K562 (cell line): ENCODE results near the gene CCM2. TPM values are rescaled to one million over a fixed set of nuclear protein-coding genes. Genes with fewer than 3 reads are reported as not detected.
A peak's percentile ranks its signal among the peaks of the same experiment; 100 is the strongest.

Source experiments
- AFF1 ChIP-seq, 2 experiments: fragments of 450-650 bp; IDR thresholded peaks; 2 replicates each; pipeline ENCODE4 v1.6.1; 2018; ENCODE audit warnings: mild to moderate bottlenecking in 2 of 2, low read depth in 1 of 2; ENCODE audit not compliant: partially characterized antibody in 2 of 2
- BRD9 ChIP-seq: fragments of 450-650 bp; IDR thresholded peaks from 2 replicates; pipeline ENCODE4 v1.6.1; 2018; ENCODE audit warnings: low read depth; ENCODE audit not compliant: partially characterized antibody
- CHD4 ChIP-seq: fragments of 200-600 bp; sonication (generic); IDR thresholded peaks from 3 replicates; pipeline ENCODE4 v1.6.1; 2012; ENCODE audit warnings: low read depth, mild to moderate bottlenecking, mixed read lengths, low read length, inconsistent platforms; ENCODE audit not compliant: insufficient read depth, insufficient replicate concordance, poor library complexity, severe bottlenecking
- ETV1 ChIP-seq: fragments of 450-650 bp; conservative IDR thresholded peaks from 2 replicates; pipeline ENCODE4 v1.6.1; 2016; ENCODE audit warnings: missing genetic modification characterization, control low read depth, low read depth, missing compliant biosample characterization
- KLF6 ChIP-seq: fragments of 250-450 bp; sonication (Bioruptor Pico); IDR thresholded peaks from 2 replicates; pipeline ENCODE4 v1.4.0; 2020; ENCODE audit warnings: mild to moderate bottlenecking, moderate library complexity, borderline replicate concordance
- L3MBTL2 ChIP-seq: fragments of 450-650 bp; IDR thresholded peaks from 2 replicates; pipeline ENCODE4 v1.6.1; 2016; ENCODE audit warnings: mild to moderate bottlenecking, moderate library complexity
- NONO ChIP-seq, 2 experiments: fragments of 200-400 bp in 1 of 2; fragments of 450-650 bp in 1 of 2; formaldehyde crosslinking in 1 of 2; IDR thresholded peaks; 2 replicates each; pipeline ENCODE4 v1.6.1; 2017; ENCODE audit warnings: low read depth in 2 of 2, mild to moderate bottlenecking in 2 of 2, moderate library complexity in 2 of 2, low read length in 1 of 2
- PHF8 ChIP-seq: fragments of 200-600 bp; sonication (generic); IDR thresholded peaks from 2 replicates; pipeline ENCODE4 v1.6.1; 2012; ENCODE audit warnings: mixed run types, mild to moderate bottlenecking, inconsistent platforms, low read length, moderate library complexity, borderline replicate concordance
- RBM25 ChIP-seq: fragments of 200-400 bp; formaldehyde crosslinking; IDR thresholded peaks from 2 replicates; pipeline ENCODE4 v1.6.1; 2018; ENCODE audit warnings: low read length, low read depth, moderate library complexity; ENCODE audit not compliant: severe bottlenecking
- RBM39 ChIP-seq: fragments of 200-400 bp; formaldehyde crosslinking; optimal IDR thresholded peaks from 2 replicates; pipeline ENCODE3; 2018; ENCODE audit warnings: low read depth, low read length
- SIN3A ChIP-seq, 2 experiments: fragments of 150-350 bp in 1 of 2; IDR thresholded peaks; 2 replicates each; pipeline ENCODE4 v1.6.1; 2011 to 2016; ENCODE audit warnings: borderline replicate concordance in 2 of 2, low read depth in 2 of 2, low read length in 2 of 2, mild to moderate bottlenecking in 2 of 2, moderate library complexity in 2 of 2; ENCODE audit not compliant: control insufficient read depth in 1 of 2
- SLC30A9 ChIP-seq: fragments of 250-450 bp; sonication (Bioruptor Pico); IDR thresholded peaks from 2 replicates; pipeline ENCODE4 v1.8.0; 2022; ENCODE audit warnings: mild to moderate bottlenecking, moderate library complexity
- SMARCE1 ChIP-seq: fragments of 450-650 bp; IDR thresholded peaks from 2 replicates; pipeline ENCODE4 v1.7.1; 2016; ENCODE audit warnings: mild to moderate bottlenecking
- SPI1 ChIP-seq: IDR thresholded peaks from 2 replicates; pipeline ENCODE4 v1.6.1; 2011; ENCODE audit warnings: low read depth, low read length, control low read depth, borderline replicate concordance
- TAL1 ChIP-seq: fragments of 450-650 bp; IDR thresholded peaks from 2 replicates; pipeline ENCODE4 v1.6.1; 2016; ENCODE audit warnings: mild to moderate bottlenecking
- TFAM ChIP-seq: fragments of 250-450 bp; sonication (Bioruptor Pico); conservative IDR thresholded peaks from 2 replicates; pipeline ENCODE4 v1.5.0; 2021; ENCODE audit warnings: mild to moderate bottlenecking, moderate library complexity
- ZNF384 ChIP-seq: IDR thresholded peaks from 2 replicates; pipeline ENCODE4 v1.6.1; 2012; ENCODE audit warnings: low read depth, low read length, improper control_type of control experiment
- ZNF449 ChIP-seq: fragments of 250-450 bp; sonication (Bioruptor Pico); IDR thresholded peaks from 2 replicates; pipeline ENCODE4 v1.8.0; 2022; ENCODE audit warnings: moderate library complexity, mild to moderate bottlenecking, inconsistent platforms
- ZNF766 ChIP-seq: fragments of 200-800 bp; sonication (Bioruptor generic); conservative IDR thresholded peaks from 2 replicates; pipeline ENCODE4 v1.6.1; 2016; ENCODE audit warnings: missing genetic modification characterization, missing compliant biosample characterization
- polyA plus RNA-seq, 8 experiments: library from polyadenylated mRNA; depleted of rRNA in 4 of 8; stranded (reverse) in 5 of 8; unstranded in 3 of 8; fragments of >200 nt; fragmentation: Nextera tagmentation in 2 of 8; fragmentation: Illumina TruSeq in 1 of 8; extraction: Ambion mirVana in 2 of 8; extraction: Trizol in 1 of 8; gene quantifications; 2 replicates each; pipeline versions ENCODE4 v1.2.1 to v1.2.3, GENCODE V29; 2011 to 2014; ENCODE audit warnings: inconsistent platforms in 1 of 8, missing spikeins in 1 of 8
- total RNA-seq, 7 experiments: library from RNA; depleted of rRNA in 6 of 7; stranded (reverse); fragments of >200 nt in 6 of 7; fragmentation: Illumina TruSeq in 2 of 7; extraction: Trizol in 2 of 7; gene quantifications; 2 replicates each; pipeline versions ENCODE4 v1.2.1 to v1.2.3, GENCODE V29; 2011 to 2021; ENCODE audit warnings: low replicate concordance in 1 of 7

Gene CCM2
- total and polyA plus RNA-seq, 9 of the 15 experiments (the other 6 are each of a cell fraction or from before 2014, with no cell fraction given): 0.41 to 38.6 (median 25.9) TPM

- TF ChIP-seq AFF1 (IDR thresholded peaks at IDR 0.05; ENCODE audit: low read depth in 1 of 2, partially characterized antibody in 2 of 2): no peak
- no peak for TF ChIP-seq NONO (IDR thresholded peaks at IDR 0.05; ENCODE audit: low read depth in 2 of 2, low read length in 1 of 2)
- no peak for TF ChIP-seq SLC30A9
- no peak for TF ChIP-seq BRD9
- 0 out of 2 replicates have a peak, but pooled peaks have one; percentile 26 for TF ChIP-seq ETV1 (tag)
- TF ChIP-seq SMARCE1: no peak
- TF ChIP-seq TAL1: no peak
- no peak for TF ChIP-seq ZNF384
- TF ChIP-seq KLF6 (CRISPR knock-in tag): no peak
- TF ChIP-seq SPI1: peak; percentile 87
- TF ChIP-seq ZNF766: no peak
- TF ChIP-seq L3MBTL2: no peak
- TF ChIP-seq RBM25: no peak
- peak; percentile 51; the same call in 1 of the 2 replicates for TF ChIP-seq PHF8
- peak; percentile 23 to 35; a peak in 1 of 4 replicates for TF ChIP-seq SIN3A (IDR thresholded peaks at IDR 0.05; ENCODE audit: borderline replicate concordance in 2 of 2, control insufficient read depth in 1 of 2, low read depth in 2 of 2, low read length in 2 of 2)
- TF ChIP-seq ZNF449 (CRISPR knock-in tag): no peak
- TF ChIP-seq CHD4: no peak
- no peak for TF ChIP-seq RBM39
- no peak for TF ChIP-seq TFAM
These were observed at the start of gene CCM2 (continued) for GRCh38 chr7:45000093-45001032.
